GM12891 (cell line): ENCODE results near the gene ANK2.

Experiments used
- PAX5 ChIP-seq: IDR thresholded peaks from 2 replicates; pipeline ENCODE4 v1.6.1; 2011; ENCODE audit warnings: low read length, moderate library complexity, mild to moderate bottlenecking; ENCODE audit not compliant: insufficient read depth, severe bottlenecking
- POLR2A ChIP-seq: IDR thresholded peaks from 2 replicates; pipeline ENCODE4 v1.6.1; 2011; ENCODE audit warnings: low read depth, low read length, control low read depth
- POLR2AphosphoS5 ChIP-seq: IDR thresholded peaks from 2 replicates; pipeline ENCODE4 v1.6.1; 2011; ENCODE audit warnings: low read depth, low read length, control low read depth
- SPI1 ChIP-seq: IDR thresholded peaks from 2 replicates; pipeline ENCODE4 v1.6.1; 2011; ENCODE audit warnings: low read depth, low read length, control low read depth
- TAF1 ChIP-seq: IDR thresholded peaks from 2 replicates; pipeline ENCODE4 v1.6.1; 2011; ENCODE audit warnings: low read depth, low read length, control low read depth

GRCh38 chr4:113031212-113031611, 18.2 kb upstream of the ANK2 start:
- TF ChIP-seq POLR2A (no peak), TAF1 (no peak), POLR2AphosphoS5 (no peak), SPI1 (no peak), PAX5 (no peak)
